ENCODE results near the gene LEF1. TPM values are rescaled to one million over a fixed set of nuclear protein-coding genes. Genes with fewer than 3 reads are reported as not detected.

The LEF1 gene
- total and polyA plus RNA-seq, 2 donors from 2014 or later, result 5.1 to 14.5 TPM

DNA sequence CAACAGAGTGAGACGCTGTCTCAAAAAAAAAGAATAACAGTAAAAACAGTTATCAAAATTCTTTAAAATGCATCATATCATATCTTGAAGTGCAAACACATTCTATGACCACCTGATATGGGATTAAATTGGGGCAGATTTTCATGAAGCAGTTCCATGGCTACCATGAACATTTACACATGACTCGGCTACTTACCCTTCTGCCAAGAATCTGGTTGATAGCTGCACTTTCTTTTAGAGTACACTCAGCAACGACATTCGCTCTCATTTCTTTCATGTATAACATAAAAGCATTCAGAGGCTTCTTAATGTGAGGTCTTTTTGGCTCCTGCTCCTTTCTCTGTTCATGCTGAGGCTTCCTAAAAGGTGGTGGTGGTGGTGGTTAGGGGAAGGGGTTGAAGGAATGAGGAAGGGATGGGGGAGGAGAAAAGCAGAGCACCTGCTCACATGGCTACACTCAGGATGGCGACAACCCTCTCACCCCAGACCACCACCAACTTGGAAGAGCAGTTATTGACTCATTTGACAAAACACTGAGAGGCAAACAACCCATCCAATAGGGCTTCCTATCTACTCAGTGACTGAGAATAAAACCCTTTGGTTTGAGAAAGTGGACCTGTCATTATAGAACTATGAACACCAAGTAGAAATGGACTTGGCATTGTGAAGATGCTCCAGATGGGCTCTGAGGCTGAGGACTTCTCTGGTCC, 90.6 kb downstream of the LEF1 start:
- DNase-seq (no peak), FAIRE-seq (no peak)
- H3K9ac ChIP-seq (ENCODE audit: low read length in 3 of 3), result no peak overlapping the region
- H3K4me3 ChIP-seq (ENCODE audit: low read length in 3 of 3), result no peak overlapping the region
- TF ChIP-seq, protein P1, sequence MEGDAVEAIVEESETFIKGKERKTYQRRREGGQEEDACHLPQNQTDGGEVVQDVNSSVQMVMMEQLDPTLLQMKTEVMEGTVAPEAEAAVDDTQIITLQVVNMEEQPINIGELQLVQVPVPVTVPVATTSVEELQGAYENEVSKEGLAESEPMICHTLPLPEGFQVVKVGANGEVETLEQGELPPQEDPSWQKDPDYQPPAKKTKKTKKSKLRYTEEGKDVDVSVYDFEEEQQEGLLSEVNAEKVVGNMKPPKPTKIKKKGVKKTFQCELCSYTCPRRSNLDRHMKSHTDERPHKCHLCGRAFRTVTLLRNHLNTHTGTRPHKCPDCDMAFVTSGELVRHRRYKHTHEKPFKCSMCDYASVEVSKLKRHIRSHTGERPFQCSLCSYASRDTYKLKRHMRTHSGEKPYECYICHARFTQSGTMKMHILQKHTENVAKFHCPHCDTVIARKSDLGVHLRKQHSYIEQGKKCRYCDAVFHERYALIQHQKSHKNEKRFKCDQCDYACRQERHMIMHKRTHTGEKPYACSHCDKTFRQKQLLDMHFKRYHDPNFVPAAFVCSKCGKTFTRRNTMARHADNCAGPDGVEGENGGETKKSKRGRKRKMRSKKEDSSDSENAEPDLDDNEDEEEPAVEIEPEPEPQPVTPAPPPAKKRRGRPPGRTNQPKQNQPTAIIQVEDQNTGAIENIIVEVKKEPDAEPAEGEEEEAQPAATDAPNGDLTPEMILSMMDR (IDR thresholded peaks at IDR 0.05; ENCODE audit: borderline replicate concordance, extremely low read depth, insufficient read depth), result no peak
- intact Hi-C loops (cut with DNase I), result no loop called here
- no peaks in the 10 kb centered on the region for H3K9me3 ChIP-seq (ENCODE audit: control insufficient read depth in 2 of 3, insufficient read depth in 1 of 3, low read length in 3 of 3)
- H3K27me3 ChIP-seq (ENCODE audit: control insufficient read depth, insufficient read depth, low read length), result no peaks in the 10 kb centered on the region
- no peaks in the 10 kb centered on the region for H3K36me3 ChIP-seq (ENCODE audit: control insufficient read depth in 2 of 3, insufficient read depth in 3 of 3, low read length in 3 of 3)
- H3K4me1 ChIP-seq (ENCODE audit: control insufficient read depth in 2 of 3, insufficient read depth in 2 of 3, low read depth in 1 of 3, low read length in 3 of 3), result no peaks in the 10 kb centered on the region
- no peak overlapping the region for H3K27ac ChIP-seq (ENCODE audit: low read depth in 2 of 2, low read length in 2 of 2)

DNA sequence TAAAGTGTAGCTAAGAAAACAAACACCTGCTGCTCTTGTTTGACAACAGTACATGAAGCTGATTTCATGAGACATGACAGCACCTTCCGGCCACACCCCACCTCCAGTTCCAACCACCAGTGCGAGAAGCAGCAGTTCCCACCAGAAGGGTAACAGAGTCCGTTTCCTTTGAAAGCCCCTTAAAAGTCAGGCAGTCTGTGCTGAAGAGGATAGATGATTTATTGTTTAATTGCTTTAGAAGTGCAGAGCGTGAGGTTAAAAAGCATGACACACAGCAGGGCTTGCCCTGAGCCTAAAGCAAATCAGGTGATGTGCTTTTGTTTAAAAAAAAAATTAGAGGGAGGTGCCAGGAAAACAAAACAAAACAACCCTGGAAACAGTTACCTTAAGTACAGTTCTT, 96.4 kb downstream of the LEF1 start:
- Histone ChIP-seq H3K27me3 (ENCODE audit: control insufficient read depth, insufficient read depth, low read length) (no peaks in the 10 kb centered on the region), H3K9me3 (ENCODE audit: control insufficient read depth in 2 of 3, insufficient read depth in 1 of 3, low read length in 3 of 3) (no peaks in the 10 kb centered on the region), H3K36me3 (ENCODE audit: control insufficient read depth in 2 of 3, insufficient read depth in 3 of 3, low read length in 3 of 3) (peaks cover 0 to 2% (median 0%) of the 10 kb centered on the region in 3 donors), H3K9ac (ENCODE audit: low read length in 3 of 3) (no peak overlapping the region), H3K4me1 (ENCODE audit: control insufficient read depth in 2 of 3, insufficient read depth in 2 of 3, low read depth in 1 of 3, low read length in 3 of 3) (no peaks in the 10 kb centered on the region), H3K4me3 (ENCODE audit: low read length in 3 of 3) (no peak overlapping the region), H3K27ac (ENCODE audit: low read depth in 2 of 2, low read length in 2 of 2) (no peak overlapping the region)
- peak in 3 of 5 donors; percentile 61 to 76 (median 72) for DNase-seq
- no peak for FAIRE-seq
- intact Hi-C loops (cut with DNase I), result no loop called here
- TF ChIP-seq, protein P1 (IDR thresholded peaks at IDR 0.05; ENCODE audit: borderline replicate concordance, extremely low read depth, insufficient read depth), result no peak

DNA sequence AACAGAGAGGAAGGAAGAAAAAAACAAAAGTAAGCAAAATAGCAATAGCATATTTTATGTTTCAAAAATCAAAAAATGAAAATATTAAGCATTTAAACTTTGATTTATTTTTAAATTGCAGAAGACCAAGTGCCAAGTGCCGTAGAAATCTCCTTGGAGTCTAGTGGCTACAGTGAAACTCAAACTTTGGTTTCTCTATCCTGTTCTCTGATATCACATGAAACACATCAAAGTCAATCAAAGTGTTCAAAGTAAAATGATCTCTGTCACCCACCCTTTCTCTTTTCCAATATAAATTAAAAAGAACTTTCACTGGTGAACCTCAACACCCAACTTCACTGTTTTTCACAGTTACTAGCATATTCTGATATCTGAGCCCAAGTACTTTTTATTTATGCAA, 98.0 kb downstream of the LEF1 start:
- intact Hi-C loops (cut with DNase I), result no loop called here
- TF ChIP-seq, protein P1 (IDR thresholded peaks at IDR 0.05; ENCODE audit: borderline replicate concordance, extremely low read depth, insufficient read depth), result no peak
- Histone ChIP-seq H3K4me1 (ENCODE audit: control insufficient read depth in 2 of 3, insufficient read depth in 2 of 3, low read depth in 1 of 3, low read length in 3 of 3) (no peaks in the 10 kb centered on the region), H3K9me3 (ENCODE audit: control insufficient read depth in 2 of 3, insufficient read depth in 1 of 3, low read length in 3 of 3) (no peaks in the 10 kb centered on the region), H3K4me3 (ENCODE audit: low read length in 3 of 3) (no peak overlapping the region), H3K27ac (ENCODE audit: low read depth in 2 of 2, low read length in 2 of 2) (no peak overlapping the region), H3K9ac (ENCODE audit: low read length in 3 of 3) (no peak overlapping the region), H3K27me3 (ENCODE audit: control insufficient read depth, insufficient read depth, low read length) (no peaks in the 10 kb centered on the region), H3K36me3 (ENCODE audit: control insufficient read depth in 2 of 3, insufficient read depth in 3 of 3, low read length in 3 of 3) (peaks cover 0 to 2% (median 0%) of the 10 kb centered on the region in 3 donors)
- no peak for DNase-seq
- FAIRE-seq, result no peak

Measured in kidney (tissue), 14 donors.